K562 (cell line): ENCODE data around the gene C3orf80.

ENCODE experiments used
- ELF2 ChIP-seq: fragments of 250-450 bp; sonication (Bioruptor Pico); IDR thresholded peaks from 2 replicates; pipeline ENCODE4 v1.5.0; 2021; ENCODE audit warnings: mild to moderate bottlenecking
- KAT8 ChIP-seq: fragments of 450-650 bp; IDR thresholded peaks from 2 replicates; pipeline ENCODE4 v1.6.1; 2016; ENCODE audit warnings: low read depth, mild to moderate bottlenecking
- RAD51 ChIP-seq: fragments of 450-650 bp; IDR thresholded peaks from 2 replicates; pipeline ENCODE4 v1.7.1; 2016; ENCODE audit warnings: low read depth, mild to moderate bottlenecking, borderline replicate concordance
- RBBP5 ChIP-seq: fragments of 200-600 bp; sonication (generic); IDR thresholded peaks from 2 replicates; pipeline ENCODE4 v1.6.1; 2012; ENCODE audit warnings: borderline replicate concordance, mild to moderate bottlenecking, low read length, control low read depth, inconsistent platforms; ENCODE audit not compliant: insufficient read depth, poor library complexity, severe bottlenecking
- TF ChIP-seq, protein P1 (sequence below), 3 experiments: IDR thresholded peaks in 2 of 3; conservative IDR thresholded peaks in 1 of 3; 2 replicates each; pipeline ENCODE4 v1.5.1; 2011 to 2012; ENCODE audit warnings: low read length in 3 of 3, mild to moderate bottlenecking in 3 of 3, control low read depth in 2 of 3, improper control_type of control experiment in 1 of 3, inconsistent platforms in 1 of 3, low read depth in 1 of 3, mixed read lengths in 1 of 3, moderate library complexity in 1 of 3; ENCODE audit not compliant: insufficient read depth in 2 of 3

DNA sequence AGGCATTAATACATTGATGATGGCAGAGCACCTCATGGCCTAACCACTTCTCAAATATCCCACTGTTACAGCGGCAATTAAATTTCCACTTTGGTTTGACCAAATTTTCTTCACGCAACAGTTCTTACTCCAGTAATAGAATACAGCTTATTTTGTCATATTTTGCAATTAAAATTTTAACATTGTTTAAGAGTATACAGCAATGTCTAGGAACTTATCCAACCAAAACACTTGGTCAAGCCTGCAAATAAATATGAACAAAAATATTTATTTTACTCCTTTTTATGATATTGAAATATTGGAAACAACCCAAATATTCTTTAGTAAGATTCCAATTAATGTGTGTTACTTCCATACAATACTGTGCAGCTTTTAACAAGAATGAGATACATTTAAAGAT lies 45.3 kb upstream of the C3orf80 start:
- TF ChIP-seq RBBP5: no peak
- TF ChIP-seq KAT8: no peak
- no peak for TF ChIP-seq RAD51
- no peak for TF ChIP-seq ELF2 (CRISPR knock-in tag)
- TF ChIP-seq, protein P1, sequence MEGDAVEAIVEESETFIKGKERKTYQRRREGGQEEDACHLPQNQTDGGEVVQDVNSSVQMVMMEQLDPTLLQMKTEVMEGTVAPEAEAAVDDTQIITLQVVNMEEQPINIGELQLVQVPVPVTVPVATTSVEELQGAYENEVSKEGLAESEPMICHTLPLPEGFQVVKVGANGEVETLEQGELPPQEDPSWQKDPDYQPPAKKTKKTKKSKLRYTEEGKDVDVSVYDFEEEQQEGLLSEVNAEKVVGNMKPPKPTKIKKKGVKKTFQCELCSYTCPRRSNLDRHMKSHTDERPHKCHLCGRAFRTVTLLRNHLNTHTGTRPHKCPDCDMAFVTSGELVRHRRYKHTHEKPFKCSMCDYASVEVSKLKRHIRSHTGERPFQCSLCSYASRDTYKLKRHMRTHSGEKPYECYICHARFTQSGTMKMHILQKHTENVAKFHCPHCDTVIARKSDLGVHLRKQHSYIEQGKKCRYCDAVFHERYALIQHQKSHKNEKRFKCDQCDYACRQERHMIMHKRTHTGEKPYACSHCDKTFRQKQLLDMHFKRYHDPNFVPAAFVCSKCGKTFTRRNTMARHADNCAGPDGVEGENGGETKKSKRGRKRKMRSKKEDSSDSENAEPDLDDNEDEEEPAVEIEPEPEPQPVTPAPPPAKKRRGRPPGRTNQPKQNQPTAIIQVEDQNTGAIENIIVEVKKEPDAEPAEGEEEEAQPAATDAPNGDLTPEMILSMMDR (IDR thresholded peaks at IDR 0.05 in 2 of 3, conservative IDR thresholded peaks at IDR 0.05 in 1 of 3; ENCODE audit: insufficient read depth in 2 of 3, low read depth in 1 of 3, low read length in 3 of 3): no peak
